ENCODE measurements around the gene HAP1.
A peak's percentile ranks its signal among the peaks of the same experiment; 100 is the strongest.
"Not testable (repeated sequence)": the region's sequence is repeated elsewhere in the genome, so short reads cannot be mapped to it uniquely, and the experiment has no call there.

HAP1 gene

GRCh38 chr17:41724476-41725050 lies 9.9 kb downstream of the HAP1 start:
- DNase-seq (ENCODE audit: low read depth), result no peak

DNA sequence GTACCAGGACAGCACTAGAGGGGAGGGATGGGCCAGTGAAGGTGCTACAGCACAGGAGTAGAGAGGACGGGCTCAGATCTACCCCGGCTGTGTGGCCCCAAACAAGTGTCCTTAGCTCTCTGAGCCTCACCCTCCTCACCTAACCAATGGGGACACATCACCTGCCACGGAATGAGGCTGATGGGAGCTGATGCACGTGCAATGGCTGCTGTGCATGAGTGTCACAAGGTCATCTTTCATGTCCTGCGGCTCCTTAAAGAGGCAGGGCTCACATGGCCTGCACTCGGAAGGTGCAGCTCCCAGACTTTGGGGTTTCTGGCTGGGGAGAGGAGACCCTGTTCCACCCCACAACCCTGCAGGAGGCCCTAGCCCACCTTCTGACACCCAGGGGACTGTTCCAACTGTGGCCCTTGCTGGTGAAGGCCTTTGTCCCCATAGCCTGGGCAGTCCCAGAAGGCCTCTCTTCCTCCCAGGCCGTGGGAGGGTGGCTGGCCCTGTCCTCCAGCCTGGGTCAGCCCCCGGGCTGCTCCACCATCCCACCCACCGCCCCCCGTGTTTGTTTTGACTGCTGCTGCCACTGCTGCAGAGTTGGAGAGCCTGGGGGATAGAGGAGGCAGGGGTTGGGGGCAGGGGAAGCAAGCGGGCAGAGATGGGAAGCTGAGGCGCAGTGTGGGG lies 10.5 kb downstream of the HAP1 start:
- DNase-seq (ENCODE audit: low read depth), result no peak

- DNase-seq (ENCODE audit: low read depth), result no peak
Measured at GRCh38 chr17:41722231-41722630, 12.2 kb downstream of the HAP1 start.

DNA sequence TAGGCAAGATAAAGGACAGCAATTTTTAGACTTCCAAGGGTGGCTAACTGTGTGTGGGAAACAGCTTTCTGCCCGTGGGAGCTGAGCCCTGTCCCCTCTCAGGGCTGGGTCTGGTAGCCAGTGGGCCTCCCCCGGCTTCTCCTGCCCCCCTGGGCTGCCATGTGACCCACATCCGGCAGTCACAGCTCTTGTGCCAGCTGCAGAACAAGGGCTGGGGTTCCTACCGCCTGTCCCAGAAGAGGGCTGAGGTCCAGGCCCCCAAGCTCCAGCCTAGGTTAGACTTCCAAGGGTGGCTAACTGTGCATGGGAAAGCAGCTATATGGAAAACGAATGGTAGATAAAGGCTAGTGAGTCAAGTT lies 16.2 kb downstream of the HAP1 start:
- DNase-seq (ENCODE audit: low read depth), result no peak

GRCh38 chr17:41717408-41718286 lies 16.8 kb downstream of the HAP1 start:
- DNase-seq (ENCODE audit: low read depth), result no peak

DNA sequence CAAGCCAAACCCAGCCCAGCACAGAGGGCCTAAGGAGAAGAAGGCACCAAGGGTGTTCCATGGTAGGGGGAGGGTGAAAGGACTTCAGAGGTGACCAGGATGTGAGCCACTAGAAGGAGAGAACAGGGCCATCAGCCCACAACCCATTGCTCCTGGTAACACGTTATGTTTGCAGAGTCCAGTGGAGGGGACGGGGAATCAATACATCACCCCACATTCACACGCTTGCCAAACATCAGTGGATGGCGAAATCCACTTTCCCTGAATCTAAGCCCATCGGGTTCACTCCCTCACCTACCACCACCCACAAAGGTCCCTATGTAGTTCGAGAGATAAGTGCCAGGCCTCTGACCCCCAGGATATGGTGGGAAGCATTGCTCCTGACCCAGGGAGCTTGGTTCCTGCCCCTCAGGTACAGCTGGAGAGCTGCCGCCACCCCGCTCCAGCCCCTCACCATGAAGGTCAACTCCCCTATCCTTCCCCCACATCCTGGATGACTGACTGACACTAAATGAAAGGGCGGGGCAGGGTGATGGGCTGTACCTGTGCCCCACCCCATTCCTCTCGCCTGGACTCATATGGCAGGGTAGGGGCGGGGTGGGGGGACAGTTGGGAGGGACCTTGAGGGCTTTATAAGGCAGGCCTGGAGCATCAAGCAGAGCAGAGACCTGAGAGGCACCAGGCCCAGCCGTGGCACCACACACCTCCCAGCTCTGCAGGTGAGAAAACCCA lies 22.6 kb downstream of the HAP1 start, which contains the start of gene GAST:
TSS of gene GAST (plus strand) at position 663 of the 732 bp plus-strand sequence. CDS start 3,106 bp downstream, outside the sequence.
- no peak for DNase-seq (ENCODE audit: low read depth)

DNA sequence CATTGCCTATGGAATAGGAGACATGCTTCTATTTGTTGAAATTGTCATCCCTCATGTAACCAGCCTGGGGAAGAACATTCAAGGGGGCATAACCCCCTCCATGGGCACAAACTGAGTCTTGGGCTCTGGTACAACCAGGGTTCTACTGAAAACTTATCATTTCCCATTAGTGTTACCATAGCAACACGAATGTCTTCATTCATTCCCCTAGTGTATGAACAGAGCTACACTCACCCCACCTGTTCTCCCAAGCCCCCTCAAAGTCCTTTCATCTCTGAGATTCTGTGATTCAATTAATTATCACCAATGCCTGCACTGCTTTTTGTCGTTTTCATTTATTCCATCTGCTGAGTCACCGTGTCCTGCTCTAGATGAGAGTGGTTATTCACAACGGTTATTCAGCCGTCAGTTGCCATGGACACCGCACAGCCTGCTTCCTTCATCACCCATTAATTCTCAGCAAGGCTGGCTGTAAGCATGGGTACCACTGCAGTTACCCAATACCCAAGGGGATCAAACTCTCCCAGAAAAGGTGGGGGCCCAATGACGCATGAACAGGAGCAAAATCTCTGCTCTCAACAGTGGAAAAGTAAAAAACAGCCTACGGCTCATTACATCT lies 23.9 kb downstream of the HAP1 start:
- peak; percentile 58 for DNase-seq (ENCODE audit: low read depth)

GRCh38 chr17:41707803-41708669 lies 26.4 kb downstream of the HAP1 start:
- no peak for DNase-seq (ENCODE audit: low read depth)

DNA sequence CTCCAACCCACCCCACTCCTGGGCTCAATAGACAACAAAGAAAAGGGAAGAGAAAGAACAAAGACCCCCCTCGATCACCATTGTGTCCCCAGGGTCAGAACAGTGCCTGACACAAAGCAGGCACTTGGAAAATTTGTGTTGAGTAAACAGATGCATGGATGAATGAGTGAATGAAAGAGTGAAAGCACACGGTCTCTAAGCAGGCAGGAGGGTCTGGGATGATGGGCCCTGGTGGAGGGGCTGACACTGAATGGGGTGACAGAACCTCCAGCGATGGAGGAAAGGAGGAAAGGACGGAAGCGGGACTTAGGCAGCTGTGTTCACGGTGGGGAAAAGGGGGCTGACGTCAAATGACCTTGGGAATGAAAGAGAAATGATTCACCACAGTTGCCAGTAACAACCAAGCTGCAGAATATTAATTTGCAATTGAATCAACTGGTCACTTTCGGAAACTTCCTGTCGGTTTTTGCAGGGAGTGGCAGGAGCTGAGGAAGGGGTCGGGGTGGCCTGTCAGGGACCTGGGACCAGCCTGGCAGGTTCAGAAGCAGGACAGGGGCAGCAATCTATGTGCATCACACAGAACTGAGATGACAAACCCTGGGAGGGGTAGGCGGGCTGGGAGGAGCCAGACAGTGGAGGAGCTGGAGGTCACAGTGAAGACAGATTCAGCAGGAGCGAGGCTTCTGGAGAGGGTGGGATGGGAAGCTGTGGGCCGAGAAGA lies 29.0 kb downstream of the HAP1 start:
- DNase-seq (ENCODE audit: low read depth), result no peak

- no peak for DNase-seq (ENCODE audit: low read depth)
Measured at GRCh38 chr17:41702712-41703111, 31.7 kb downstream of the HAP1 start.

GRCh38 chr17:41700843-41701242 lies 33.6 kb downstream of the HAP1 start:
- not testable (repeated sequence) for DNase-seq (ENCODE audit: low read depth)

DNA sequence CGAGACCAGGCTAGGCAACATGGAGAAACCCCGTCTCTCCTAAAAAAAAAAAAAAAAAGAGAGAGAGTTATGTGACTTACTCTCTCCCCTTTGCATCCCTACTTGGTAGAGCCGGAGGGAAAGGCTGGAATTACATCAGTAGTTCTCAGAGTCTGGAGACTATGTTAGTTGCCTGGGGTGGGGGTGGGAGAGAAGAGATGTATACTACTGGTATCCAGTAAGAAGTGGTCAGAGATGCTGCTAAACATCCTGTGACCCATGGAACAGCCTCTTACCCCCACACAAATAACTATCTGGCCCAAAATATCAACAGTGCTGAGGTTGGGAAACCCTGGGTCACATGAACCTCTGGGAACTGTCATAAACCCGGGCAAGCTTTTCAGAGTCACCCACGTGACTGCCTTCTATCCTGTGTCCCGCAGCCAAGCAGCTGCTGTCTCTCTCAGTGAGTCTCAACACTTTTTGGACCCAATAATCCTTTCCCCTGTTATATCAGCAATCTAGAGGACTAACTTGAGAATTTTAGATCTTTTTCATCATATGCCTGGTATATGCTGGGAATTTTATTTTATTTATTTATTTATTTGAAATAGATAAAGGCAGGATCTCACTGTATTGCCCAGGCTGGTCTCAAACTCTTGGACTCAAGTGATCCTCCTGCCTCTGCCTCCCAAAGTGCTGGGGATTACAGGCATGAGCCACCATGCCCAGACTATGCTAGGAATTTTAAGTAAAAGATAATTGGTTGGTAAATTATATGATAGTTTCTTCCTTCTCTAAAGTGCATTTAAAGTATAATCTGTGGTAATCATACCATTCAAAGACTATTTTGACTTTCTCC lies 37.1 kb downstream of the HAP1 start:
- peak; percentile 63 for DNase-seq (ENCODE audit: low read depth)

- DNase-seq (ENCODE audit: low read depth), result no peak
Measured at GRCh38 chr17:41695954-41696757, 38.3 kb downstream of the HAP1 start.

DNA sequence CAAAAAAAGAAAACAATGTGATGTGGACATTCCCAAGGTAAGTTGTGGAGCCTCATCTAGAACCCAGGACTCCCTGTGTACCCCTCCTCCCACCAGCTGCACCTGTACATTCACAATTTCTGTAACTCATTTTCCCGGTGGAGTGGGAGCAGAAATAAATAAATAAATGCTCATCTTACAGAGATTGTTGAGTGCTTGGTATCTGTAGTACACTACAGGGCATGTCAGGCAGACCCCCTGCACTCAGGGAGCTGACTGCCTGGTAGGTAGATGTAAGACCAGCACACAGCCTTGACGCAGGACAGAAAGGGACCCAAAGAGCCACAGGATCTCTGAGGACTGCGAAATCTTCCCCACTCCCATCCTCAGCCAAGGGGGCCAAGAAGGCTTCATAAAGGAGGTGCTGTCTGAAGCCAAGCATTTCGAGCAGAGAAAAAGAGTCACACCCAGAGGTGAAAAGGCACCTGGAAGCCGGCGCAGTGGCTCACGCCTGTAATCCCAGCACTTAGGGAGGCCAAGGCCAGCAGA lies 39.2 kb downstream of the HAP1 start:
- DNase-seq (ENCODE audit: low read depth), result no peak

- DNase-seq (ENCODE audit: low read depth), result no peak
Measured at GRCh38 chr17:41692722-41693521, 41.5 kb downstream of the HAP1 start.

DNA sequence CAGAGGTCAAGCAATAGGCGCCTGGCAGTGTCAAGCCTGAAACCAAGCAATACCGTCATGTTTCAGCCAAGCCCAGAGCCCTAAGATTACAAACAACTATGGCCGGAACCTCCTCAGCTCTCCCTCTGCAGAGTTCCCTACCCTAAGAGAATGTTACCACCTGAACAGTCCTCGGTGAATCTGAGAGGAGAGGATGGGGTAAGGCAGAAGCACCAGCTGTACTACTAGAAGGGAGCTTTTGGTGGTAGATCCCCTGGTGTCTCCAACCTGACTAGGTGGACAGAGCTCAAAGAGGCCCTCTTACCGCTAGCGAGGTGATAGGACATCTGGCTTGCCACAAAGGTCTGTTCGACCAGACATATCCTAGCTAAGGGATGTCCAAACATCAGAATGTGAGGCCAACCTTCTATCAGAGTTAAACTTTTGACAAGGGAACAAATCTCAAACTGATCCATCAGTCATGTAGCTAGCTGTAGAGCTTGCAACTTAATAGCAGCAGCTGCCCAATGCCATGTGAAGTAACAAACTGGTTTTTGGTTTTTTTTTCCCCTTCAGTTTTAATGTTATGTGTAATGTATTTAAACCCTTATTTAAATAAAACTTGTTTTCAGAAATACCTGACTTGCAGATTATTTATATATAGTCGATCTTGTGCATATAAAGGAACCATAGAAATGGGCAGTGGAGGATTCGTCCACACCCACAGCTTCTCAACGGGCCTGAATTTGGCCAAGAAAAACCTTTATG lies 43.2 kb downstream of the HAP1 start:
- no peak for DNase-seq (ENCODE audit: low read depth)

- DNase-seq (ENCODE audit: low read depth), result no peak
Measured at GRCh38 chr17:41690497-41690896, 43.9 kb downstream of the HAP1 start.
